ENCODE results near the gene GIT1. TPM values are rescaled to one million over a fixed set of nuclear protein-coding genes. Genes with fewer than 3 reads are reported as not detected.
A peak's percentile ranks its signal among the peaks of the same experiment; 100 is the strongest.

The GIT1 gene
- total and polyA plus RNA-seq, 12 donors: 13.7 to 51.6 (median 31.7) TPM

- H3K4me1 ChIP-seq (replicated peaks in 1 of 2): peaks cover 23 to 34% of the 10 kb centered on the region in 2 donors
- intact Hi-C loops (cut with DNase I): no loop called here
- peak; percentile 53 to 72 (median 65) for DNase-seq
- peak within 1 kb of the TSS; percentile 30 to 94 (median 77) for H3K27ac ChIP-seq
- no peaks in the 10 kb centered on the region for H3K9me3 ChIP-seq (replicated peaks in 1 of 3)
- no peaks in the 10 kb centered on the region for H3K27me3 ChIP-seq
- peak; percentile 31 to 36 for TF ChIP-seq POLR2A (IDR thresholded peaks at IDR 0.05)
- TF ChIP-seq CTCF (IDR thresholded peaks at IDR 0.05): peak in 1 of 6 experiments; percentile 1
- 0 to 2% (median 1%) methylated on average over 2 to 94 of the region's 94 CpGs for WGBS, 4 donors
- peak within 1 kb of the TSS; percentile 9 to 63 (median 31) for H3K4me3 ChIP-seq
- no peaks in the 10 kb centered on the region for H3K36me3 ChIP-seq (replicated peaks in 1 of 2)
Measured at GRCh38 chr17:29566473-29567303, 22.8 kb downstream of the GIT1 start, which contains the start of gene ABHD15. ABHD15 (minus strand) TSS chr17:29567037; CDS start chr17:29566966, 71 bp downstream.

- Histone ChIP-seq H3K4me3 (peak overlapping the region in 2 of 4 donors; percentile 7 to 63), H3K36me3 (replicated peaks in 1 of 2) (no peaks in the 10 kb centered on the region), H3K4me1 (replicated peaks in 1 of 2) (peaks cover 26 to 39% of the 10 kb centered on the region in 2 donors), H3K27ac (peak overlapping the region in 2 of 5 donors; percentile 83 to 94), H3K9me3 (replicated peaks in 1 of 3) (no peaks in the 10 kb centered on the region), H3K27me3 (no peaks in the 10 kb centered on the region)
- DNase-seq: peak in 4 of 7 donors; percentile 12 to 56 (median 36)
- 34 to 65% (median 37%) methylated on average over 2 to 55 of the region's 55 CpGs for WGBS, 4 donors
- no peak for TF ChIP-seq CTCF (IDR thresholded peaks at IDR 0.05)
- TF ChIP-seq POLR2A (IDR thresholded peaks at IDR 0.05): no peak
- intact Hi-C loops (cut with DNase I): no loop called here
Measured at GRCh38 chr17:29565643-29566472, 23.6 kb downstream of the GIT1 start.

DNA sequence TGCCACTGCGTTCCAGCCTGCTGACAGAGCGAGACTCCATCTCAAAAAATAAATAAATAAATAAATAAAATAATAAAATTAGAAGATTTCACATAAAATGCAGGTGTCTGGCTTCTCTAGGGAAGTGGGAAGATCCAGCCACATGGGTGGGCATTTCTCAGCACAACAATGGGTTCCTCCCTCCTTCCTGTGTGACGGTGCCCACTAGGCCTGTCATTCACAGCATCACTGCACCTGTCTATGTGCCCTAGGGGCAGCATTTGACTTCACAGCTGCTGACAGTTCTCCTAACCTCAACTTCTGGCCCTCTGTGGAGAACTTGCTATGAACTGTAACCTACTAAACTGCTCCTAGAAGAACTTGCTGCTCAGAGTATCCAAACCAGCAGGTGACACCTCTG lies 25.6 kb downstream of the GIT1 start:
- H3K4me3 ChIP-seq: no peak overlapping the region
- peaks cover 20 to 31% of the 10 kb centered on the region in 2 donors for H3K4me1 ChIP-seq (replicated peaks in 1 of 2)
- peak in 1 of 7 donors; percentile 46 for DNase-seq
- H3K27ac ChIP-seq: no peak overlapping the region
- intact Hi-C loops (cut with DNase I): no loop called here
- no peaks in the 10 kb centered on the region for H3K9me3 ChIP-seq (replicated peaks in 1 of 3)
- H3K27me3 ChIP-seq: no peaks in the 10 kb centered on the region
- TF ChIP-seq CTCF (IDR thresholded peaks at IDR 0.05): no peak
- TF ChIP-seq POLR2A (IDR thresholded peaks at IDR 0.05): no peak
- no peaks in the 10 kb centered on the region for H3K36me3 ChIP-seq (replicated peaks in 1 of 2)
- 87 to 93% (median 93%) methylated on average over 3 of the region's 3 CpGs for WGBS, 4 donors

DNA sequence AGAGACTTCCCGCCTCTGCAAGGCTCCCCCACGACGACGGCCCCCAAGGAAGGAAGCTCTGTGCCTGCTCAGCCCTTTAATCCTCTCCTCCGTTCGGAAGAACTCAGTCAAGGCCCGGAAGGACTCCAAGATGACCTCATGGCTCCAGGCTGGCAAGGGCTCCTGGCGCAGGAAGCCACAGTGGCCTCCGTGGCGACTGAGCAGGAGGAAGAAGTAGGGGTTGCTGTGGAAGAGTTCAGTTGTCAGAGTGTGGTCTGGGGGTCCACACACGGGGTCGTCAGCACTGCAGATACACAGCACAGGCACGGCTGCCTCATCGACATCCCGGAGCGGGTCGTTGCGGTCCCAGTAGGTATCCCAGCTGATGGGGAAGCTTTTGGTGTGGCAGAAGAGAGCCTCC lies 26.8 kb downstream of the GIT1 start:
- DNase-seq: peak in 2 of 7 donors; percentile 16 to 46
- H3K4me1 ChIP-seq (replicated peaks in 1 of 2): peaks cover 15 to 31% of the 10 kb centered on the region in 2 donors
- intact Hi-C loops (cut with DNase I): no loop called here
- 80 to 89% (median 80%) methylated on average over 17 to 18 of the region's 18 CpGs for WGBS, 4 donors
- TF ChIP-seq CTCF (IDR thresholded peaks at IDR 0.05) (no peak), POLR2A (IDR thresholded peaks at IDR 0.05) (no peak)
- no peaks in the 10 kb centered on the region for H3K36me3 ChIP-seq (replicated peaks in 1 of 2)
- H3K27ac ChIP-seq: peak overlapping the region in 2 of 5 donors; percentile 56 to 76
- H3K4me3 ChIP-seq: no peak overlapping the region
- H3K27me3 ChIP-seq: no peaks in the 10 kb centered on the region
- no peaks in the 10 kb centered on the region for H3K9me3 ChIP-seq (replicated peaks in 1 of 3)

Measured in adrenal gland (tissue), 12 donors.